ENCODE measurements around the gene TOM1L2. TPM values are rescaled to one million over a fixed set of nuclear protein-coding genes. Genes with fewer than 3 reads are reported as not detected.

The TOM1L2 gene
- total RNA-seq, 1 donor from 2014 or later, result 4.3 TPM

GRCh38 chr17:17896746-17897145 lies 75.5 kb downstream of the TOM1L2 start:
- Histone ChIP-seq H3K27ac (no peak overlapping the region), H3K4me3 (no peak overlapping the region), H3K4me1 (peaks cover 8% of the 10 kb centered on the region), H3K36me3 (no peaks in the 10 kb centered on the region), H3K27me3 (no peaks in the 10 kb centered on the region), H3K79me2 (ENCODE audit: low read depth) (no peaks in the 10 kb centered on the region), H3K4me2 (no peak overlapping the region), H3K9ac (no peak overlapping the region), H4K20me1 (ENCODE audit: low read depth) (no peaks in the 10 kb centered on the region), H2AFZ (replicated peaks) (no peak overlapping the region), H3F3A (ENCODE audit: low read depth) (no peaks in the 10 kb centered on the region), H3K9me3 (ENCODE audit: low read depth) (no peaks in the 10 kb centered on the region)
- peaks cover 28% of the 10 kb centered on the region for H3K4me1 Mint-ChIP-seq
- TF ChIP-seq EZH2 (IDR thresholded peaks at IDR 0.05) (no peak), CTCF (IDR thresholded peaks at IDR 0.05) (no peak), EZH2phosphoT487 (IDR thresholded peaks at IDR 0.05) (no peak)
- no peaks in the 10 kb centered on the region for H3K9me3 Mint-ChIP-seq
- peaks cover 5% of the 10 kb centered on the region for H3K27me3 Mint-ChIP-seq (ENCODE audit: insufficient read depth, low read depth)
- no peak for DNase-seq (ENCODE audit: low spot score)
- H3K36me3 Mint-ChIP-seq, result peaks cover 4% of the 10 kb centered on the region
- no peak overlapping the region for H3K4me3 Mint-ChIP-seq
- no peak overlapping the region for H3K27ac Mint-ChIP-seq

- Histone ChIP-seq H3K4me1 (peaks cover 9% of the 10 kb centered on the region), H2AFZ (replicated peaks) (no peak overlapping the region), H3K9me3 (ENCODE audit: low read depth) (no peaks in the 10 kb centered on the region), H3K9ac (no peak overlapping the region), H3F3A (ENCODE audit: low read depth) (no peaks in the 10 kb centered on the region), H3K27ac (no peak overlapping the region), H3K36me3 (no peaks in the 10 kb centered on the region), H3K4me3 (no peak overlapping the region), H3K4me2 (no peak overlapping the region), H3K79me2 (ENCODE audit: low read depth) (no peaks in the 10 kb centered on the region), H3K27me3 (no peaks in the 10 kb centered on the region), H4K20me1 (ENCODE audit: low read depth) (no peaks in the 10 kb centered on the region)
- no peak for DNase-seq (ENCODE audit: low spot score)
- H3K27me3 Mint-ChIP-seq (ENCODE audit: insufficient read depth, low read depth), result peaks cover 5% of the 10 kb centered on the region
- no peaks in the 10 kb centered on the region for H3K9me3 Mint-ChIP-seq
- H3K36me3 Mint-ChIP-seq, result peaks cover 7% of the 10 kb centered on the region
- H3K27ac Mint-ChIP-seq, result no peak overlapping the region
- H3K4me1 Mint-ChIP-seq, result peaks cover 17% of the 10 kb centered on the region
- TF ChIP-seq EZH2 (IDR thresholded peaks at IDR 0.05) (no peak), CTCF (IDR thresholded peaks at IDR 0.05) (no peak), EZH2phosphoT487 (IDR thresholded peaks at IDR 0.05) (no peak)
- H3K4me3 Mint-ChIP-seq, result no peak overlapping the region
Observed at GRCh38 chr17:17893801-17894644, 78.2 kb downstream of the TOM1L2 start.

GRCh38 chr17:17892731-17893130 lies 79.5 kb downstream of the TOM1L2 start:
- H3K4me3 Mint-ChIP-seq, result no peak overlapping the region
- Histone ChIP-seq H4K20me1 (ENCODE audit: low read depth) (no peaks in the 10 kb centered on the region), H3K4me1 (peaks cover 21% of the 10 kb centered on the region), H3F3A (ENCODE audit: low read depth) (peaks cover 10% of the 10 kb centered on the region), H2AFZ (replicated peaks) (no peak overlapping the region), H3K4me2 (no peak overlapping the region), H3K36me3 (no peaks in the 10 kb centered on the region), H3K79me2 (ENCODE audit: low read depth) (no peaks in the 10 kb centered on the region), H3K9ac (no peak overlapping the region), H3K27ac (no peak overlapping the region), H3K9me3 (ENCODE audit: low read depth) (no peaks in the 10 kb centered on the region), H3K27me3 (no peaks in the 10 kb centered on the region), H3K4me3 (no peak overlapping the region)
- H3K4me1 Mint-ChIP-seq, result peaks cover 26% of the 10 kb centered on the region
- peaks cover 3% of the 10 kb centered on the region for H3K27me3 Mint-ChIP-seq (ENCODE audit: insufficient read depth, low read depth)
- TF ChIP-seq EZH2 (IDR thresholded peaks at IDR 0.05) (no peak), EZH2phosphoT487 (IDR thresholded peaks at IDR 0.05) (no peak), CTCF (IDR thresholded peaks at IDR 0.05) (no peak)
- DNase-seq (ENCODE audit: low spot score), result no peak
- peaks cover 7% of the 10 kb centered on the region for H3K36me3 Mint-ChIP-seq
- H3K27ac Mint-ChIP-seq, result peak overlapping the region; percentile 22
- H3K9me3 Mint-ChIP-seq, result no peaks in the 10 kb centered on the region
